HEK293 (cell line): ENCODE results near the gene PLGRKT.

Source experiments
- CTCF ChIA-PET: fragments of 350-600 bp; formaldehyde crosslinking; extraction: SDS; loops from one replicate; lab custom pipeline; 2021; ENCODE audit warnings: antibody characterized with exemption; lab: Yijun Ruan, JAX
- POLR2A ChIA-PET: fragments of 300-600 bp; formaldehyde crosslinking; extraction: SDS; loops from one replicate; lab custom pipeline; 2020; ENCODE audit warnings: antibody characterized with exemption, inconsistent platforms; lab: Yijun Ruan, JAX
- H3K27ac ChIP-seq: fragments of 200-500 bp; sonication (Bioruptor generic); 2 replicates; pipeline ENCODE4 v1.5.1; 2014; ENCODE audit warnings: low read depth, low read length, control low read depth, inconsistent platforms; ENCODE audit errors: extremely low read depth
- H3K36me3 ChIP-seq, 2 experiments: fragments of 200-500 bp in 1 of 2; sonication (Bioruptor generic) in 1 of 2; 1 replicate in 1 of 2; 2 replicates in 1 of 2; pipeline ENCODE4 v1.5.1; 2014 to 2017; ENCODE audit warnings: inconsistent platforms in 2 of 2, low read length in 2 of 2; ENCODE audit not compliant: control insufficient read depth in 2 of 2, insufficient read depth in 1 of 2
- H3K4me1 ChIP-seq: fragments of 200-500 bp; sonication (Bioruptor generic); 2 replicates; pipeline ENCODE4 v1.5.1; 2014; ENCODE audit warnings: mild to moderate bottlenecking, low read length, inconsistent platforms; ENCODE audit not compliant: control insufficient read depth, insufficient read depth
- H3K4me3 ChIP-seq: 2 replicates; pipeline ENCODE4 v1.5.1; 2011; ENCODE audit warnings: low read depth, mild to moderate bottlenecking, control low read depth, low read length, moderate library complexity
- H3K9me3 ChIP-seq: fragments of 200-500 bp; sonication (Bioruptor generic); 2 replicates; pipeline ENCODE4 v1.5.1; 2014; ENCODE audit warnings: low read depth, low read length, inconsistent platforms; ENCODE audit not compliant: control insufficient read depth, insufficient read depth
- BCL11A ChIP-seq: fragments of 450-650 bp; formaldehyde crosslinking; IDR thresholded peaks from 2 replicates; pipeline ENCODE4 v1.5.1; 2016; ENCODE audit warnings: low read depth, missing biosample characterization, missing genetic modification characterization
- FEZF1 ChIP-seq: fragments of 450-650 bp; formaldehyde crosslinking; IDR thresholded peaks from 2 replicates; pipeline ENCODE4 v1.5.1; 2016; ENCODE audit warnings: missing biosample characterization, missing genetic modification characterization
- KLF9 ChIP-seq: fragments of 450-650 bp; formaldehyde crosslinking; IDR thresholded peaks from 2 replicates; pipeline ENCODE4 v1.5.1; 2016; ENCODE audit warnings: missing biosample characterization, missing genetic modification characterization, low read depth
- OVOL3 ChIP-seq: fragments of 450-650 bp; formaldehyde crosslinking; IDR thresholded peaks from 2 replicates; pipeline ENCODE4 v1.5.1; 2016; ENCODE audit warnings: missing biosample characterization, missing genetic modification characterization
- PRDM4 ChIP-seq: fragments of 450-650 bp; formaldehyde crosslinking; IDR thresholded peaks from 2 replicates; pipeline ENCODE4 v1.5.1; 2017; ENCODE audit warnings: missing biosample characterization, missing genetic modification characterization
- SETDB1 ChIP-seq: IDR thresholded peaks from one replicate; pipeline ENCODE4 v1.6.1; 2017; ENCODE audit warnings: mild to moderate bottlenecking, low read length, moderate library complexity, mixed read lengths; ENCODE audit not compliant: insufficient read length
- ZBTB6 ChIP-seq: fragments of 450-650 bp; formaldehyde crosslinking; IDR thresholded peaks from 2 replicates; pipeline ENCODE4 v1.5.1; 2017; ENCODE audit warnings: missing biosample characterization, missing genetic modification characterization
- ZFP3 ChIP-seq: fragments of 450-650 bp; formaldehyde crosslinking; IDR thresholded peaks from 2 replicates; pipeline ENCODE4 v1.5.1; 2016; ENCODE audit warnings: low read depth, missing biosample characterization, missing genetic modification characterization
- ZFP37 ChIP-seq: fragments of 450-650 bp; formaldehyde crosslinking; IDR thresholded peaks from 2 replicates; pipeline ENCODE4 v1.5.1; 2016; ENCODE audit warnings: missing biosample characterization, missing genetic modification characterization
- ZFP41 ChIP-seq: fragments of 450-650 bp; formaldehyde crosslinking; IDR thresholded peaks from 2 replicates; pipeline ENCODE4 v1.5.1; 2016; ENCODE audit warnings: missing biosample characterization, missing genetic modification characterization, borderline replicate concordance
- ZNF202 ChIP-seq: fragments of 450-650 bp; formaldehyde crosslinking; IDR thresholded peaks from 2 replicates; pipeline ENCODE4 v1.5.1; 2016; ENCODE audit warnings: missing biosample characterization, missing genetic modification characterization, borderline replicate concordance
- ZNF26 ChIP-seq: fragments of 450-650 bp; formaldehyde crosslinking; IDR thresholded peaks from 2 replicates; pipeline ENCODE4 v1.5.1; 2016; ENCODE audit warnings: missing biosample characterization, missing genetic modification characterization
- ZNF341 ChIP-seq: fragments of 450-650 bp; formaldehyde crosslinking; IDR thresholded peaks from 2 replicates; pipeline ENCODE4; 2016; ENCODE audit warnings: low read depth, missing biosample characterization, missing genetic modification characterization
- ZNF354C ChIP-seq: fragments of 450-650 bp; formaldehyde crosslinking; IDR thresholded peaks from 2 replicates; pipeline ENCODE4 v1.5.1; 2016; ENCODE audit warnings: missing biosample characterization, missing genetic modification characterization, low read depth, borderline replicate concordance
- ZNF362 ChIP-seq: fragments of 450-650 bp; formaldehyde crosslinking; IDR thresholded peaks from 2 replicates; pipeline ENCODE4 v1.5.1; 2016; ENCODE audit warnings: missing biosample characterization, missing genetic modification characterization
- ZNF48 ChIP-seq: fragments of 450-650 bp; formaldehyde crosslinking; IDR thresholded peaks from 2 replicates; pipeline ENCODE4 v1.5.1; 2016; ENCODE audit warnings: missing biosample characterization, missing genetic modification characterization
- ZNF514 ChIP-seq: fragments of 450-650 bp; formaldehyde crosslinking; IDR thresholded peaks from 2 replicates; pipeline ENCODE4 v1.5.1; 2016; ENCODE audit warnings: missing biosample characterization, missing genetic modification characterization
- ZNF549 ChIP-seq: fragments of 450-650 bp; IDR thresholded peaks from 2 replicates; pipeline ENCODE4 v1.5.1; 2018; ENCODE audit warnings: missing biosample characterization, missing genetic modification characterization, mild to moderate bottlenecking, inconsistent platforms, moderate library complexity
- ZNF600 ChIP-seq: fragments of 450-650 bp; formaldehyde crosslinking; IDR thresholded peaks from 2 replicates; pipeline ENCODE4 v1.5.1; 2016; ENCODE audit warnings: missing biosample characterization, missing genetic modification characterization
- ZNF624 ChIP-seq: fragments of 450-650 bp; formaldehyde crosslinking; IDR thresholded peaks from 2 replicates; pipeline ENCODE4 v1.5.1; 2017; ENCODE audit warnings: missing biosample characterization, missing genetic modification characterization
- ZNF776 ChIP-seq: fragments of 450-650 bp; formaldehyde crosslinking; IDR thresholded peaks from 2 replicates; pipeline ENCODE4 v1.5.0; 2017; ENCODE audit warnings: missing biosample characterization, missing genetic modification characterization, borderline replicate concordance
- ZSCAN16 ChIP-seq: fragments of 450-650 bp; formaldehyde crosslinking; IDR thresholded peaks from 2 replicates; pipeline ENCODE4 v1.5.1; 2016; ENCODE audit warnings: missing biosample characterization, missing genetic modification characterization
- ZSCAN30 ChIP-seq: fragments of 450-650 bp; IDR thresholded peaks from 2 replicates; pipeline ENCODE4 v1.5.1; 2018; ENCODE audit warnings: missing biosample characterization, mild to moderate bottlenecking, missing genetic modification characterization, moderate library complexity

The PLGRKT gene

GRCh38 chr9:5419987-5420386 is 17.7 kb downstream of the PLGRKT start:
- TF ChIP-seq ZNF600 (tag by site-specific recombination): no peak
- no peak for TF ChIP-seq ZFP41 (tag by site-specific recombination)
- TF ChIP-seq ZFP37 (tag by site-specific recombination): no peak
- TF ChIP-seq ZFP3 (tag by site-specific recombination): no peak
- no peak for TF ChIP-seq ZNF341 (tag by site-specific recombination)
- no peak for TF ChIP-seq ZNF624 (tag by site-specific recombination)
- no peak for TF ChIP-seq ZNF202
- TF ChIP-seq ZNF362 (tag by site-specific recombination): no peak
- no peak for TF ChIP-seq ZNF549 (tag by site-specific recombination)
- TF ChIP-seq FEZF1 (tag by site-specific recombination): no peak
- TF ChIP-seq BCL11A (tag by site-specific recombination): no peak
- TF ChIP-seq ZNF26 (tag by site-specific recombination): no peak
- peaks cover 0 to 6% of the 10 kb centered on the region in 2 experiments; a peak in 1 of 3 replicates for H3K36me3 ChIP-seq
- ChIA-PET POLR2A (no interaction called here), CTCF (no interaction called here)
- H3K27ac ChIP-seq: no peak overlapping the region
- H3K4me3 ChIP-seq: no peak overlapping the region
- H3K4me1 ChIP-seq: no peaks in the 10 kb centered on the region
- H3K9me3 ChIP-seq: no peaks in the 10 kb centered on the region

GRCh38 chr9:5418481-5418880 is 19.2 kb downstream of the PLGRKT start:
- Histone ChIP-seq H3K9me3 (no peaks in the 10 kb centered on the region), H3K4me1 (no peaks in the 10 kb centered on the region), H3K36me3 (peaks cover 0 to 6% of the 10 kb centered on the region in 2 experiments; a peak in 1 of 3 replicates), H3K4me3 (no peak overlapping the region), H3K27ac (no peak overlapping the region)
- CTCF ChIA-PET: no interaction called here
- TF ChIP-seq ZBTB6 (tag by site-specific recombination) (no peak), OVOL3 (tag by site-specific recombination) (no peak), ZNF48 (no peak), PRDM4 (tag by site-specific recombination) (no peak), ZNF354C (no peak), ZSCAN16 (tag by site-specific recombination) (no peak), KLF9 (tag by site-specific recombination) (no peak), ZNF514 (no peak), SETDB1 (no peak), ZSCAN30 (tag by site-specific recombination) (no peak), ZNF776 (tag by site-specific recombination) (no peak)
- POLR2A ChIA-PET: no interaction called here
